ENCODE data around the gene ASPN.
A peak's percentile ranks its signal among the peaks of the same experiment; 100 is the strongest.

Gene ASPN

GRCh38 chr9:92455217-92455616, 27.1 kb downstream of the ASPN start:
- no CpG with 5 or more reads among the region's 3 CpGs for WGBS, 2 donors (ENCODE audit: extremely low coverage in 2 of 2, insufficient read length in 2 of 2, insufficient replicate concordance in 1 of 2)
- H2BK120ac ChIP-seq (ENCODE audit: low read depth, low read length), result no peak overlapping the region
- no peaks in the 10 kb centered on the region for H3K27me3 ChIP-seq (ENCODE audit: control insufficient read depth in 3 of 3, insufficient read depth in 3 of 3, low read depth in 1 of 3, low read length in 3 of 3)
- H3K14ac ChIP-seq (ENCODE audit: low read length), result no peak overlapping the region
- H3K4ac ChIP-seq (ENCODE audit: low read length), result no peak overlapping the region
- H3K36me3 ChIP-seq (replicated peaks in 1 of 2; ENCODE audit: control insufficient read depth in 2 of 2, insufficient read depth in 2 of 2, low read length in 2 of 2), result no peaks in the 10 kb centered on the region
- no peak for DNase-seq (ENCODE audit: low spot score)
- H3K27ac ChIP-seq (replicated peaks; ENCODE audit: low read length), result no peak overlapping the region
- no peak overlapping the region for H2BK12ac ChIP-seq (ENCODE audit: low read length)
- H3K4me2 ChIP-seq (ENCODE audit: insufficient read depth, low read length, poor library complexity, severe bottlenecking), result no peak overlapping the region
- H4K8ac ChIP-seq (ENCODE audit: low read depth, low read length), result no peak overlapping the region
- H2AK5ac ChIP-seq (ENCODE audit: low read depth, low read length), result no peak overlapping the region
- no peak overlapping the region for H4K91ac ChIP-seq (ENCODE audit: low read depth, low read length, poor library complexity)
- H3K9ac ChIP-seq (ENCODE audit: low read depth, low read length, poor library complexity), result no peak overlapping the region
- no peak overlapping the region for H3K4me3 ChIP-seq (ENCODE audit: low read length in 2 of 2)
- no peaks in the 10 kb centered on the region for H3K4me1 ChIP-seq (ENCODE audit: control insufficient read depth in 2 of 2, insufficient read depth in 1 of 2, low read depth in 1 of 2, low read length in 2 of 2)
- no peaks in the 10 kb centered on the region for H3K79me1 ChIP-seq (ENCODE audit: low read depth, low read length)
- H3K9me3 ChIP-seq (replicated peaks in 1 of 2; ENCODE audit: control insufficient read depth in 2 of 2, insufficient read depth in 1 of 2, low read depth in 1 of 2, low read length in 2 of 2), result no peaks in the 10 kb centered on the region
- no peak overlapping the region for H3K23ac ChIP-seq (ENCODE audit: low read depth, low read length, poor library complexity)
- H2AFZ ChIP-seq (ENCODE audit: low read length), result no peak overlapping the region
- H2BK15ac ChIP-seq (ENCODE audit: low read length), result no peak overlapping the region
- H2BK5ac ChIP-seq (ENCODE audit: low read length), result no peak overlapping the region
- H3K18ac ChIP-seq (ENCODE audit: low read length), result no peak overlapping the region

DNA sequence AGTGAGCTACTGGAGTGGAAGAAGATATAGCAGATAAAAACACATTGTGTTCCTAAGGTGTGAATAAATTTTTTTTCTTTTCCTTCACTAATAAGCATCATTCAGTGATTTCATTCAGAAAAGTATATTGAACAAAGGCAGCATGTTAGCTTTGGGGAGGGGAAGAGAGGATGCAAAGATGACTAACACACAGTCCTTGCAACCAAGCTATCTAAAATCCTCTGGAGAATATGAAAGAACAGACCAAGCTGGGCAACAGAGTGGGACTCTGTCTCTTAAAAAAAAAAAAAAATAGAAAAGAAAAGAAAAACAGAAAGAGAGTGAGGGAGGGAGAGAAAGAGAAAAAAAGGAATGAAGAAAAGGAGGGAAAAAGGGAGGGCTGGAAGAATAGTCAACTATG, 35.8 kb downstream of the ASPN start:
- H3K9me3 ChIP-seq (replicated peaks in 1 of 2; ENCODE audit: control insufficient read depth in 2 of 2, insufficient read depth in 1 of 2, low read depth in 1 of 2, low read length in 2 of 2), result no peaks in the 10 kb centered on the region
- H3K27ac ChIP-seq (replicated peaks; ENCODE audit: low read length), result no peak overlapping the region
- no peak overlapping the region for H3K4ac ChIP-seq (ENCODE audit: low read length)
- H3K18ac ChIP-seq (ENCODE audit: low read length), result no peak overlapping the region
- H2BK15ac ChIP-seq (ENCODE audit: low read length), result no peak overlapping the region
- no peak overlapping the region for H3K4me3 ChIP-seq (ENCODE audit: low read length in 2 of 2)
- H3K27me3 ChIP-seq (ENCODE audit: control insufficient read depth in 3 of 3, insufficient read depth in 3 of 3, low read depth in 1 of 3, low read length in 3 of 3), result no peaks in the 10 kb centered on the region
- peaks cover 2% of the 10 kb centered on the region for H3K79me1 ChIP-seq (ENCODE audit: low read depth, low read length)
- H3K9ac ChIP-seq (ENCODE audit: low read depth, low read length, poor library complexity), result no peak overlapping the region
- H2AFZ ChIP-seq (ENCODE audit: low read length), result no peak overlapping the region
- no peak overlapping the region for H2BK12ac ChIP-seq (ENCODE audit: low read length)
- no peak overlapping the region for H3K23ac ChIP-seq (ENCODE audit: low read depth, low read length, poor library complexity)
- no peak overlapping the region for H2BK5ac ChIP-seq (ENCODE audit: low read length)
- no peak overlapping the region for H3K4me2 ChIP-seq (ENCODE audit: insufficient read depth, low read length, poor library complexity, severe bottlenecking)
- no peak overlapping the region for H4K91ac ChIP-seq (ENCODE audit: low read depth, low read length, poor library complexity)
- no peak for DNase-seq (ENCODE audit: low spot score)
- H3K4me1 ChIP-seq (ENCODE audit: control insufficient read depth in 2 of 2, insufficient read depth in 1 of 2, low read depth in 1 of 2, low read length in 2 of 2), result no peaks in the 10 kb centered on the region
- H2AK5ac ChIP-seq (ENCODE audit: low read depth, low read length), result no peak overlapping the region
- no peak overlapping the region for H2BK120ac ChIP-seq (ENCODE audit: low read depth, low read length)
- H3K36me3 ChIP-seq (replicated peaks in 1 of 2; ENCODE audit: control insufficient read depth in 2 of 2, insufficient read depth in 2 of 2, low read length in 2 of 2), result no peaks in the 10 kb centered on the region
- H3K14ac ChIP-seq (ENCODE audit: low read length), result no peak overlapping the region
- H4K8ac ChIP-seq (ENCODE audit: low read depth, low read length), result no peak overlapping the region

DNA sequence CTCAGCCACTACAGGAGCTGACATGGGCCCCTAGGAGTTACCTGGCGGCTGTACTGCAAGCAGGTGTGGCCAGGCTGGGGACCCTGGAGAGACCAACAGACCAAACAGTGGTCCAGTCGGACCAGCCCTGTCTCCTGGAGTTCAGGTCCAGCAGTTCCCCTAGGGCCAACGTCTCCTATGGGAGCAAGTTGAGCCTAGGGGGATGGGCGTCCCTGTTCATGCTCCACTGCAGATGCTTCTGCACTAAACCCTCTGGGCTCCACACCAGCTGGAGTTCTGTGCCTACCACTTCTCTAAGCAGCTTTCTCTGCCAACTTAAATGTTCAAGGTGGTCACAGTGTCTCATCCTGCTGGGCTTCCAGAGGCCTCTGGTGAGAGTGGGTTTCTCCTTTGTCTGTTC, 37.5 kb downstream of the ASPN start:
- Histone ChIP-seq H2AFZ (ENCODE audit: low read length) (no peak overlapping the region), H3K4me3 (ENCODE audit: low read length in 2 of 2) (no peak overlapping the region), H2BK12ac (ENCODE audit: low read length) (no peak overlapping the region), H2BK120ac (ENCODE audit: low read depth, low read length) (no peak overlapping the region), H3K4ac (ENCODE audit: low read length) (no peak overlapping the region), H3K27me3 (ENCODE audit: control insufficient read depth in 3 of 3, insufficient read depth in 3 of 3, low read depth in 1 of 3, low read length in 3 of 3) (no peaks in the 10 kb centered on the region), H3K14ac (ENCODE audit: low read length) (peak overlapping the region; percentile 56), H3K23ac (ENCODE audit: low read depth, low read length, poor library complexity) (no peak overlapping the region), H3K4me2 (ENCODE audit: insufficient read depth, low read length, poor library complexity, severe bottlenecking) (no peak overlapping the region), H3K9me3 (replicated peaks in 1 of 2; ENCODE audit: control insufficient read depth in 2 of 2, insufficient read depth in 1 of 2, low read depth in 1 of 2, low read length in 2 of 2) (no peaks in the 10 kb centered on the region), H3K79me1 (ENCODE audit: low read depth, low read length) (peaks cover 2% of the 10 kb centered on the region), H2BK15ac (ENCODE audit: low read length) (no peak overlapping the region), H4K8ac (ENCODE audit: low read depth, low read length) (no peak overlapping the region), H4K91ac (ENCODE audit: low read depth, low read length, poor library complexity) (no peak overlapping the region), H3K27ac (replicated peaks; ENCODE audit: low read length) (no peak overlapping the region), H3K18ac (ENCODE audit: low read length) (no peak overlapping the region), H3K36me3 (replicated peaks in 1 of 2; ENCODE audit: control insufficient read depth in 2 of 2, insufficient read depth in 2 of 2, low read length in 2 of 2) (no peaks in the 10 kb centered on the region), H3K4me1 (ENCODE audit: control insufficient read depth in 2 of 2, insufficient read depth in 1 of 2, low read depth in 1 of 2, low read length in 2 of 2) (no peaks in the 10 kb centered on the region), H3K9ac (ENCODE audit: low read depth, low read length, poor library complexity) (no peak overlapping the region), H2BK5ac (ENCODE audit: low read length) (no peak overlapping the region), H2AK5ac (ENCODE audit: low read depth, low read length) (no peak overlapping the region)
- DNase-seq (ENCODE audit: low spot score), result no peak
- no CpG with 5 or more reads among the region's 4 CpGs for WGBS, 2 donors (ENCODE audit: extremely low coverage in 2 of 2, insufficient read length in 2 of 2, insufficient replicate concordance in 1 of 2)

GRCh38 chr9:92440751-92441046, 41.6 kb downstream of the ASPN start:
- DNase-seq (ENCODE audit: low spot score), result no peak
- Histone ChIP-seq H3K36me3 (replicated peaks in 1 of 2; ENCODE audit: control insufficient read depth in 2 of 2, insufficient read depth in 2 of 2, low read length in 2 of 2) (no peaks in the 10 kb centered on the region), H3K9me3 (replicated peaks in 1 of 2; ENCODE audit: control insufficient read depth in 2 of 2, insufficient read depth in 1 of 2, low read depth in 1 of 2, low read length in 2 of 2) (no peaks in the 10 kb centered on the region), H3K23ac (ENCODE audit: low read depth, low read length, poor library complexity) (no peak overlapping the region), H2BK12ac (ENCODE audit: low read length) (no peak overlapping the region), H3K9ac (ENCODE audit: low read depth, low read length, poor library complexity) (no peak overlapping the region), H3K4me2 (ENCODE audit: insufficient read depth, low read length, poor library complexity, severe bottlenecking) (no peak overlapping the region), H2AFZ (ENCODE audit: low read length) (no peak overlapping the region), H3K27me3 (ENCODE audit: control insufficient read depth in 3 of 3, insufficient read depth in 3 of 3, low read depth in 1 of 3, low read length in 3 of 3) (no peaks in the 10 kb centered on the region), H4K8ac (ENCODE audit: low read depth, low read length) (no peak overlapping the region), H4K91ac (ENCODE audit: low read depth, low read length, poor library complexity) (no peak overlapping the region), H3K4me3 (ENCODE audit: low read length in 2 of 2) (no peak overlapping the region), H3K79me1 (ENCODE audit: low read depth, low read length) (peaks cover 2% of the 10 kb centered on the region), H2AK5ac (ENCODE audit: low read depth, low read length) (no peak overlapping the region), H3K14ac (ENCODE audit: low read length) (no peak overlapping the region), H2BK120ac (ENCODE audit: low read depth, low read length) (no peak overlapping the region), H2BK15ac (ENCODE audit: low read length) (no peak overlapping the region), H3K4ac (ENCODE audit: low read length) (no peak overlapping the region), H3K18ac (ENCODE audit: low read length) (no peak overlapping the region), H2BK5ac (ENCODE audit: low read length) (no peak overlapping the region), H3K27ac (replicated peaks; ENCODE audit: low read length) (no peak overlapping the region), H3K4me1 (ENCODE audit: control insufficient read depth in 2 of 2, insufficient read depth in 1 of 2, low read depth in 1 of 2, low read length in 2 of 2) (no peaks in the 10 kb centered on the region)
- WGBS, 2 donors (ENCODE audit: extremely low coverage in 2 of 2, insufficient read length in 2 of 2, insufficient replicate concordance in 1 of 2), result no CpG with 5 or more reads among the region's 6 CpGs
